Stimulated activated CD4-positive, alpha-beta T cell treated with anti-CD3 and anti-CD28 coated beads, Interleukin-1b, Interleukin-23, amount 100 ng/mL, for 1 hour (primary cell): ENCODE data around the gene TTC39C.

Experiments
- DNase-seq, 2 donors: peaks; one replicate each; pipeline ENCODE4 v3.0.0-alpha.2; 2020; ENCODE audit warnings: low read depth in 2 of 2

The TTC39C gene

GRCh38 chr18:24086082-24086481 is 71.5 kb downstream of the TTC39C start:
- DNase-seq = no peak

GRCh38 chr18:24089076-24089475 is 74.5 kb downstream of the TTC39C start:
- no peak for DNase-seq

- DNase-seq = no peak
Measured at GRCh38 chr18:24089515-24090337, 75.2 kb downstream of the TTC39C start.

GRCh38 chr18:24090876-24091275 is 76.3 kb downstream of the TTC39C start:
- DNase-seq = no peak

GRCh38 chr18:24094561-24094960 is 80.0 kb downstream of the TTC39C start:
- no peak for DNase-seq

- DNase-seq = no peak
Measured at GRCh38 chr18:24095976-24096375, 81.4 kb downstream of the TTC39C start.

- no peak for DNase-seq
Measured at GRCh38 chr18:24103320-24104021, 88.9 kb downstream of the TTC39C start.

- DNase-seq = no peak
Measured at GRCh38 chr18:24104486-24104885, 89.9 kb downstream of the TTC39C start.

GRCh38 chr18:24108641-24109040 is 94.1 kb downstream of the TTC39C start:
- DNase-seq = no peak

- DNase-seq = no peak
Measured at GRCh38 chr18:24111936-24112335, 97.4 kb downstream of the TTC39C start.

- no peak for DNase-seq
Measured at GRCh38 chr18:24112464-24112863, 97.9 kb downstream of the TTC39C start.

- no peak for DNase-seq
Measured at GRCh38 chr18:24112874-24113615, 98.5 kb downstream of the TTC39C start.

GRCh38 chr18:24114924-24115549 is 100.5 kb downstream of the TTC39C start:
- DNase-seq = no peak

GRCh38 chr18:24115628-24116027 is 101.1 kb downstream of the TTC39C start:
- no peak for DNase-seq

- DNase-seq = peak; percentile 49 to 61
Measured at GRCh38 chr18:24118750-24119577, 104.4 kb downstream of the TTC39C start.

- DNase-seq = no peak
Measured at GRCh38 chr18:24120676-24121075, 106.1 kb downstream of the TTC39C start.

- no peak for DNase-seq
Measured at GRCh38 chr18:24121625-24122024, 107.1 kb downstream of the TTC39C start.

GRCh38 chr18:24126155-24126961 is 111.8 kb downstream of the TTC39C start:
- no peak for DNase-seq

- DNase-seq = no peak
Measured at GRCh38 chr18:24127735-24128134, 113.2 kb downstream of the TTC39C start.

GRCh38 chr18:24128700-24129099 is 114.1 kb downstream of the TTC39C start:
- no peak for DNase-seq
